Left lung (tissue), 10 donors: ENCODE measurements around the gene OXNAD1. TPM values are rescaled to one million over a fixed set of nuclear protein-coding genes. Genes with fewer than 3 reads are reported as not detected.

ENCODE experiments used
- ATAC-seq: fragments of 200-7000 bp; cut with Tn5 transposase; one replicate; pipeline ENCODE4 v1.9.1; 2020; ENCODE audit warnings: moderate library complexity
- DNase-seq, 4 donors: peaks; one replicate each; pipeline ENCODE4 v3.0.0-alpha.2; 2013 to 2020
- H3K27ac ChIP-seq, 2 donors: fragments of 200-600 bp; sonication (generic) in 1 of 2; one replicate each; pipeline versions ENCODE4 v1.5.0 to v1.8.0; 2020 to 2021
- H3K27me3 ChIP-seq, 2 donors: fragments of 200-600 bp; sonication (generic) in 1 of 2; one replicate each; pipeline versions ENCODE4 v1.5.0 to v1.8.0; 2020 to 2021
- H3K36me3 ChIP-seq, 2 donors: fragments of 200-600 bp; sonication (generic) in 1 of 2; one replicate each; pipeline versions ENCODE4 v1.5.0 to v1.8.0; 2020 to 2021
- H3K4me1 ChIP-seq, 2 donors: fragments of 200-600 bp; one replicate each; pipeline ENCODE4 v1.8.0; 2021
- H3K4me3 ChIP-seq, 2 donors: fragments of 200-600 bp; sonication (generic) in 1 of 2; one replicate each; pipeline versions ENCODE4 v1.5.0 to v1.8.0; 2020 to 2021; ENCODE audit warnings: mild to moderate bottlenecking in 1 of 2
- H3K9me3 ChIP-seq, 2 donors: fragments of 200-600 bp; sonication (generic) in 1 of 2; one replicate each; pipeline versions ENCODE4 v1.5.0 to v1.8.0; 2020 to 2021
- intact Hi-C, 2 donors: fragments of 100-400 bp; cut with DNase I; formaldehyde crosslinking; loops; one replicate each; pipeline versions ENCODE4 v1.11.2 to v1.14.2; 2022
- polyA plus RNA-seq, 6 donors: library from polyadenylated mRNA; unstranded; fragments of 120-200 nt; gene quantifications; one replicate each; pipeline ENCODE4 v1.2.1, GENCODE V29; 2013; ENCODE audit not compliant: insufficient read length in 6 of 6
- total RNA-seq, 2 donors: library from RNA; stranded (reverse); fragmentation: NEBNext Ultra II Directional; extraction: Animal tissue kit (Norgen Biotek cat#: 25700); gene quantifications; one replicate each; pipeline ENCODE4 v1.2.1, GENCODE V29; 2021
- TF ChIP-seq, protein P1 (sequence below), 2 donors: fragments of 200-600 bp; sonication (generic) in 1 of 2; IDR thresholded peaks; one replicate each; pipeline versions ENCODE4 v1.5.0 to v1.8.0; 2021; ENCODE audit warnings: antibody characterized with exemption in 2 of 2
- donor health status: DM: no; HTN: yes; CAD: no.
- donor health status: DM: no; HTN: no; CAD: no.

OXNAD1 gene
- total and polyA plus RNA-seq, 8 donors = 8.4 to 14.3 (median 11.9) TPM

DNA sequence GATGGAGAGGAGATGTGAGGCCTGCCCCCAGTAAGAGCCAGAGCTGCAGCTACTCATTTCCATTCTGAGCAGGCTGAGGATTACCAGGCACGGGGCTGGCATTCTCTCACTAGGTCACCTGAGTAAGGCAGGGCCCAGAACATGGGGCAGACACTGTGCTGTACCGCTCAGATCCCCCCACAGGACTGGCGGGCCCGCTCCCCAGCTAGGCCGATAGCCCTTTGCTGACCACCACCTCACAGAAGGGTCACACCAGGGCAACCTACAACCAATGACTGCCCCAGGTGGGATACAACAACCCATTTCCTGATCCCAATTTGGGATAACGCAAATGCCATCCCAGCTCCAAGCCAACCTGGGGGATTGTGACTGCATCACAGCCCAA, 52.5 kb downstream of the OXNAD1 start:
- Histone ChIP-seq H3K4me3 (no peak overlapping the region), H3K27me3 (no peaks in the 10 kb centered on the region), H3K9me3 (no peaks in the 10 kb centered on the region), H3K36me3 (peaks cover 0 to 70% of the 10 kb centered on the region in 2 donors), H3K27ac (no peak overlapping the region), H3K4me1 (peaks cover 0 to 9% of the 10 kb centered on the region in 2 donors)
- TF ChIP-seq, protein P1, sequence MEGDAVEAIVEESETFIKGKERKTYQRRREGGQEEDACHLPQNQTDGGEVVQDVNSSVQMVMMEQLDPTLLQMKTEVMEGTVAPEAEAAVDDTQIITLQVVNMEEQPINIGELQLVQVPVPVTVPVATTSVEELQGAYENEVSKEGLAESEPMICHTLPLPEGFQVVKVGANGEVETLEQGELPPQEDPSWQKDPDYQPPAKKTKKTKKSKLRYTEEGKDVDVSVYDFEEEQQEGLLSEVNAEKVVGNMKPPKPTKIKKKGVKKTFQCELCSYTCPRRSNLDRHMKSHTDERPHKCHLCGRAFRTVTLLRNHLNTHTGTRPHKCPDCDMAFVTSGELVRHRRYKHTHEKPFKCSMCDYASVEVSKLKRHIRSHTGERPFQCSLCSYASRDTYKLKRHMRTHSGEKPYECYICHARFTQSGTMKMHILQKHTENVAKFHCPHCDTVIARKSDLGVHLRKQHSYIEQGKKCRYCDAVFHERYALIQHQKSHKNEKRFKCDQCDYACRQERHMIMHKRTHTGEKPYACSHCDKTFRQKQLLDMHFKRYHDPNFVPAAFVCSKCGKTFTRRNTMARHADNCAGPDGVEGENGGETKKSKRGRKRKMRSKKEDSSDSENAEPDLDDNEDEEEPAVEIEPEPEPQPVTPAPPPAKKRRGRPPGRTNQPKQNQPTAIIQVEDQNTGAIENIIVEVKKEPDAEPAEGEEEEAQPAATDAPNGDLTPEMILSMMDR (IDR thresholded peaks at IDR 0.05) = no peak
- no peak for DNase-seq
- no peak for ATAC-seq
- intact Hi-C loops = no loop called here

DNA sequence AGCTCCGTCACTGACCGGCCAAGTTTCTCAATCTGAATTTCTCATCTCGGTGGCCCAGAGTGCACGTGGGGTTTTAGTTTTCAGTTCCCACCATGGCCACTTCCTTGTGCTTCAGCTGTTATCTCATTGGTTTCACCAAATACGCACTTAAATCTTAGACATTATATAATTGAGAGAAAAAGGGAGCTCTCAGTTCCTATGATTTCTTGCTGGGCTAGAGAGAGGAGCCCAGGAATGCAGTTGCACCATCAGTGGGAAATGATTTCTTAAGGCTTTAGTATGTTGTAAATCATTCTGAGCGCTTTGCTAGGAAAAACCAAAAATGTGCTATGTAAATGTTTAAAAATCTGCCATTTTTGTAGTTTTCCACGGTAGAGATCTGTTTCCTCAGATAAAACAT, 53.2 kb downstream of the OXNAD1 start:
- peaks cover 0 to 9% of the 10 kb centered on the region in 2 donors for H3K4me1 ChIP-seq
- no peak overlapping the region for H3K4me3 ChIP-seq
- ATAC-seq (peak; percentile 33), DNase-seq (peak in 1 of 4 donors; percentile 62)
- H3K36me3 ChIP-seq = peaks cover 0 to 72% of the 10 kb centered on the region in 2 donors
- intact Hi-C loops = no loop called here
- H3K27me3 ChIP-seq = no peaks in the 10 kb centered on the region
- TF ChIP-seq, protein P1 (IDR thresholded peaks at IDR 0.05) = no peak
- H3K9me3 ChIP-seq = no peaks in the 10 kb centered on the region
- H3K27ac ChIP-seq = no peak overlapping the region

DNA sequence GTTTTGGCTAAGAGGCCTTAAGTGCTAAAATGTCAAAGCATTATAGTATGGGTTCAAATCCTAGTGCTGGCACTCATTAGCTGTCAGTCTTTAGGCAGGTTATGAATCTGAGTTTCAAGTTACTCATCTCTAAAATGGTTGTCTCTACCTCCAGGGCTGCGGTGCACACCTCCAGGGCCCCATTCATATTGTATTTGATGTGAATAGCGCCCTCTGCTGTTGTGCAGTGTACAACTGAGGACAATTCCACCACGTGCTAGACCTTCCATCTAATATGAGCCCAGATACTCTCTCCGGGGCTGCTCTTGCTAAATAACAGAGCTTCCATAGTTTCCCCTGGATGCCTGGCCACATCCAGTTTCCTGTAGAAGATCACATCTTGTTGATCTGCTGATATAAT, 54.3 kb downstream of the OXNAD1 start:
- no peaks in the 10 kb centered on the region for H3K9me3 ChIP-seq
- no peak overlapping the region for H3K4me3 ChIP-seq
- ATAC-seq (peak; percentile 36), DNase-seq (no peak)
- H3K27me3 ChIP-seq = no peaks in the 10 kb centered on the region
- H3K4me1 ChIP-seq = peaks cover 0 to 9% of the 10 kb centered on the region in 2 donors
- TF ChIP-seq, protein P1 (IDR thresholded peaks at IDR 0.05) = peak in 1 of 2 donors; percentile 16
- no peak overlapping the region for H3K27ac ChIP-seq
- intact Hi-C loops = no loop called here
- H3K36me3 ChIP-seq = peaks cover 0 to 71% of the 10 kb centered on the region in 2 donors

DNA sequence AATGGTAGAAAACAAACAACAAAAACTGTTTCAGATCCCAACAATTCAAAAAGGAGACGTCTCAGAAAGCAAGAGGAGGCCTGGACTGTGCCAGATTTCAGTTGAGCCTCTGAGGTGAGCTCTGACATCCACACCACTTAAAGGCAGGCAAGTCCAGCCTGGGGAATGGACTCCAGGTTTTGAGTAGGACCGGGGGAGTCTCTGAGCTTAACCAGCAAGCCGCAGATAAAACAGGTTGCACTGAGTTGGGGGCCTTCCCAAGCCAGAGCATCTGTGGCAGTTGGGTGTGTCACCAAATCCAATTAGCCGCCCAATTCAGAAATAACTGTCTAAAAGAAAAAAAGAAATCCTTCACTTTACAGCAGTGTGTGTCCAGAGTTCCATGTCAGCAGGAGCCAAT, 54.7 kb downstream of the OXNAD1 start:
- Histone ChIP-seq H3K9me3 (no peaks in the 10 kb centered on the region), H3K27ac (no peak overlapping the region), H3K27me3 (no peaks in the 10 kb centered on the region), H3K4me3 (no peak overlapping the region), H3K4me1 (peaks cover 0 to 9% of the 10 kb centered on the region in 2 donors), H3K36me3 (peaks cover 0 to 71% of the 10 kb centered on the region in 2 donors)
- ATAC-seq = no peak
- TF ChIP-seq, protein P1 (IDR thresholded peaks at IDR 0.05) = no peak
- DNase-seq = no peak
- intact Hi-C loops = no loop called here

DNA sequence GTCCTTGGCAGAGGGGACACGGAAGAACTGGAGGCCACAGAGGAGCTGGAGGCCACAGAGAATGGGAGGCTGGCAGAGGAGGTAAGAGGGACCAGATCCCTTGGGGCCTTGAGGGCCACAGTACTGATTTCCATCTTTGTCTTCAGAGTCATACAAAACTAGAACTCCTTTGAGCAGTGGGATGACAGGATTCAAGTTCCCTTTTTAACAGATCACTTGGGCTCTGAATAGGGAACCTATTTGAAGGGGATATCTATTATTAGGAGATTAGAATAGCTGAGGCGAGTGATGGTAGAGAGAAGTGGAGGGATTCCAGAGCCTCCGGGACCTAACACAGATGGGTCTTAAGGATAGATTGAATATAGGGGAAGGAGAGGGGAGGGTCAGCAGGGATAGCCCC, 55.7 kb downstream of the OXNAD1 start:
- Histone ChIP-seq H3K4me1 (peaks cover 0 to 9% of the 10 kb centered on the region in 2 donors), H3K36me3 (peaks cover 0 to 73% of the 10 kb centered on the region in 2 donors), H3K27me3 (no peaks in the 10 kb centered on the region), H3K27ac (no peak overlapping the region), H3K4me3 (no peak overlapping the region), H3K9me3 (no peaks in the 10 kb centered on the region)
- DNase-seq (no peak), ATAC-seq (no peak)
- TF ChIP-seq, protein P1 (IDR thresholded peaks at IDR 0.05) = no peak
- intact Hi-C loops = no loop called here
